ENCODE results near the gene MPI. TPM values are rescaled to one million over a fixed set of nuclear protein-coding genes. Genes with fewer than 3 reads are reported as not detected.

MPI gene
- total RNA-seq, 1 donor from 2014 or later = 29.4 TPM

GRCh38 chr15:74895830-74896229 lies 6.0 kb downstream of the MPI start:
- TF ChIP-seq CTCF (IDR thresholded peaks at IDR 0.05) = no peak
- intact Hi-C loops (cut with DNase I) = no loop called here
- Histone ChIP-seq H3K4me1 (peaks cover 3% of the 10 kb centered on the region), H3K36me3 (peaks cover 56% of the 10 kb centered on the region), H3K4me3 (no peak overlapping the region), H3K27me3 (ENCODE audit: low read depth) (no peaks in the 10 kb centered on the region), H3K9me3 (no peaks in the 10 kb centered on the region), H3K27ac (no peak overlapping the region)
- ATAC-seq (no peak), DNase-seq (no peak)

DNA sequence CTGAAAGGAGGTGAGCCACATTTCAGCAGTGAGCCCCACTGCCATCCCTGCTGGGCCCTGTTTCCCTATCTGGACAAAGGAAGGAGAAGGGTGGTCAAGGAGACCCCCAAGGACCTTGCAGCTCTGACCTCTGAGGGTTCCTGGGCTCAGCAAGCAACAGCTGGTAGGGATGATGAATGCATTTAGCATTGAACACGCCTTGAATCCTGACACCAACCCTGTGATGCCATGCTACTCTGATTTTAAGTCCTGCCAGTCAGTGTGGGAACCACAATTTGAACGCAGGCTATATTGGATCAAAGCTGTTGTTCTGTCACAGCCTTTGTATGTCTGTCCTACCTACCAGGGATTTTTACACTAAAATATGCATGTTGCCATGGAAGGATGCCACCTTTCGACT lies 6.5 kb downstream of the MPI start:
- intact Hi-C loops (cut with DNase I) = no loop called here
- DNase-seq = no peak
- peaks cover 61% of the 10 kb centered on the region for H3K36me3 ChIP-seq

DNA sequence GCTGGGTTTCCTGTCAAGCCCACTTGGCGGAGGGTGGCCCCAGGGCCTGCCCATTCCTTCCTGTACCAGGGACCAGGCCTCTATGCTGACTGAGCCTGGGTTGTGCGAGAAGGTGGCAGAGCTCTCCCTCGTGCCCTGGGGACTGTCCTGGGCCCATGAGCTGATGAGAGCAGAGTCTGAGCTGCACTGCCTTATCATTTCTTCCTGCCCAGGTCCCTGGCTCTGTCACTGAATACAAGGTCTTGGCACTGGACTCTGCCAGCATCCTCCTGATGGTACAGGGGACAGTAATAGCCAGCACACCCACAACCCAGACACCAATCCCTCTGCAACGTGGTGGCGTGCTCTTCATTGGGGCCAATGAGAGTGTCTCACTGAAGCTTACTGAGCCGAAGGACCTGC lies 7.5 kb downstream of the MPI start:
- no peak for DNase-seq
- TF ChIP-seq CTCF (IDR thresholded peaks at IDR 0.05) = no peak
- Histone ChIP-seq H3K27me3 (ENCODE audit: low read depth) (no peaks in the 10 kb centered on the region), H3K4me1 (peaks cover 12% of the 10 kb centered on the region), H3K27ac (no peak overlapping the region), H3K9me3 (no peaks in the 10 kb centered on the region), H3K4me3 (no peak overlapping the region), H3K36me3 (peaks cover 65% of the 10 kb centered on the region)
- intact Hi-C loops (cut with DNase I) = no loop called here
- no peak for ATAC-seq

More for the DNA sequence above, 6.5 kb downstream of the MPI start:
- no peak for TF ChIP-seq CTCF (IDR thresholded peaks at IDR 0.05)
- Histone ChIP-seq H3K27ac (no peak overlapping the region), H3K9me3 (no peaks in the 10 kb centered on the region), H3K4me1 (peaks cover 2% of the 10 kb centered on the region), H3K27me3 (ENCODE audit: low read depth) (no peaks in the 10 kb centered on the region), H3K4me3 (no peak overlapping the region)
- no peak for ATAC-seq

DNA sequence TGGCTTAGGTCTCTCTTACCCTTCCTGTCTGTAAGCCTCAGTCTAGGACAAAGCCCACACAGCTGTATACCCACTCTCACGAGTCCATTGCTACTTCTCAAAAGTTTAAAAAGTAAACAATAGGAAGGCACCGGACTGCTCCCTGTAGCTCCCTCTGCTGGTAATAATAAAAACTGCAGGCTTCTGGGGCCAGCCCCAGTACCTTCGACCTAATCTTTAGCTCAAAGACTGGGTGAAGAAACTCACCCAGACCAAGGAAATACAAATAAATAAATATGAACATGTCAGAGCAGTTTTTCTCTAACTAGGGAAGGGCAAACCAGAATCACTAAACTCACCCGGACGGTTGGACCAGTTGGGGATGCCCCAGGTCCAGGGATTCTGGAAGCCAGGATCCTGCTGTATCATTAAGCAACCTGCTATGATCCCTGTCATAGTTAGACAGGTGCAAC lies 11.8 kb downstream of the MPI start:
- Histone ChIP-seq H3K9me3 (no peaks in the 10 kb centered on the region), H3K4me1 (peaks cover 36% of the 10 kb centered on the region), H3K36me3 (peaks cover 72% of the 10 kb centered on the region), H3K27ac (peak overlapping the region; percentile 8), H3K4me3 (no peak overlapping the region), H3K27me3 (ENCODE audit: low read depth) (no peaks in the 10 kb centered on the region)
- DNase-seq (peak; percentile 57), ATAC-seq (peak; percentile 56 to 78)
- intact Hi-C loops (cut with DNase I) = no loop called here
- TF ChIP-seq CTCF (IDR thresholded peaks at IDR 0.05) = peak; percentile 96

- peak overlapping the region; percentile 8 for H3K27ac ChIP-seq
Observed at GRCh38 chr15:74902295-74903075, 12.6 kb downstream of the MPI start.

More at GRCh38 chr15:74902295-74903075, 12.6 kb downstream of the MPI start:
- no peak for DNase-seq
- Histone ChIP-seq H3K4me1 (peaks cover 41% of the 10 kb centered on the region), H3K36me3 (peaks cover 71% of the 10 kb centered on the region), H3K9me3 (no peaks in the 10 kb centered on the region), H3K27me3 (ENCODE audit: low read depth) (no peaks in the 10 kb centered on the region), H3K4me3 (no peak overlapping the region)
- intact Hi-C loops (cut with DNase I) = no loop called here
- no peak for ATAC-seq
- no peak for TF ChIP-seq CTCF (IDR thresholded peaks at IDR 0.05)

All from lower lobe of right lung (tissue), 2 donors.